ENCODE data around the gene ZCCHC8. TPM values are rescaled to one million over a fixed set of nuclear protein-coding genes. Genes with fewer than 3 reads are reported as not detected.

The ZCCHC8 gene
- total RNA-seq = 20.4 TPM in 2 replicates

DNA sequence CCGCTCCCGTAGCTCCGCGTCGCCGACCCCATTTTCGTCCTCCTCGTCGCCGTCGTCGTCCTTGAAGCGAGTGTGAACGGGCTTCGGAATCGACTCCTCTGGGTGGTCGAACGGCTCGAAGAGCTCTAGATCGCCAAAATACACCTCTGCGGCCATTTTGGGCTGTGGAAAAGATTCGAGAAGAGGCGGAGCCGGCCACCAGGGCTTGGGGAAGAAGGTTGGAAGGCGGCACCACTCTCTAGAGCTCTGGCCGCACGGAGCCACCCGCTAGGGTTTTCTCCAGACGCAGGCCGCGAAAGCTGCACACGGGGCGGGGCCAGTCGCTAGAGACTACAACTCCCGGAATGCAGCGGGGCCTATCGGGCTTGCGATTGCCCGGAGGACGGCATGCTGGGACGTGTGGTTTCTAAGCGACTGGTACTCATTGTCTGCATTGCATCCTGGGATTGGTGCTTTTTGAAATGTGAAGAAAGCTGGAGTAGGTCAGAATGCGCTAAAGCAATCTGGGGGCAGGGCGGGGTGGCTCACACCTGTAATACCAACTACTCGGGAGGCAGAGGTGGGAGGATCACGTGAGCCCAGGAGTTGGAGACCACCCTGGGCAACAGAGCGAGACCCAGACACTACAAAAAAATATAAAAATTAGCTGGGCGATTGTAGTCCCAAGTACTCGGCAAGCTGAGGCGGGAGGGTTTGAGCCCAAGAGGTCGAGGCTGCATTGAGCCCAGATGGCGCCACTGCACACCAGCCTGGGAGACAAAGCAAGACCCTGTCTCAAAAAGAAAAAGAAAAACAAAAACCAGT is at the start of gene ZCCHC8:
Gene ZCCHC8, minus strand, starts transcription at position 248 of the 804 bp plus-strand sequence. Its CDS starts 92 bp downstream, at position 156.

DNA sequence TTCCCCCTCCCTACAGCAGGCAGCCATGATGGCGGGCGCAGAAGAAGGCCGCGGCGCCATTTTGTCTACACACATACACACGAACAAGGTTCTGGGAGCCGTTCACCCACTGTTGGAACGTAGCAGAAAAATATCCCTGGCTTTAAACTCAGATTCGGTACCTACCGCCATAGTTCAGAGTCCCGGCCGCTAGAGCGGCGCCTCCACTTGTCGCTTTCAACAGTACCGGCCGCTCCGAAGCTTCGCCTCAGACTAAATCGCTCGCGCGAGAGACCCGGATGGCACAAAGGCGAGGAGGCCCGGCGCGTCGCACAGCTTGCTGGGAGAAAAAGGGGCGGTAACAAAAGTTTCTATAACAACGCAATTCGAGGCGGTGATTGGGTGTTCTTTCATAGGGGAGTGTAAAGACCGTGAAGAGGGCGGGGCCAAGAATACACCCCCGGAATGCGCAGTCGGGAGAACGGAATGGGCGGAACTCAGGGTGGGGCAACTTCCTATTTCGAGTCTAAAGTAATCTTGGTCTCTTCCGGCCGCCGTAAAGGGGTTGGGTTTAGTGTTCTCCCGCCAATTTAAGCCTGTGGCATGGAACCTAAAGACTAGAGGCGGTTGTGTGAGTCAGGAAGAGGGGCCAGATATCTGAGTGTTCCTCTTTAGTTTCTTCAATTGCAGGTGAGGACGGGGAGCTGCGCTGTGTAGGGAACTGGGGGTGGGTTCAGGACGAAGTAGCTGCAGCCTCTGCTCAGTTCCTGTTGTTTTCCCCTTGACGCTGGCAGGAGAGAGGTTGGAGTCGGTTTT is 26.1 kb upstream of the ZCCHC8 start, which contains the start of the genes KNTC1 and RSRC2:
Gene KNTC1, plus strand, starts transcription at position 567 of the 795 bp plus-strand sequence. CDS start 2,815 bp downstream, outside the sequence.
Gene RSRC2, minus strand, starts transcription at position 254 of the 795 bp plus-strand sequence. Its CDS starts 83 bp downstream, at position 171.

DNA sequence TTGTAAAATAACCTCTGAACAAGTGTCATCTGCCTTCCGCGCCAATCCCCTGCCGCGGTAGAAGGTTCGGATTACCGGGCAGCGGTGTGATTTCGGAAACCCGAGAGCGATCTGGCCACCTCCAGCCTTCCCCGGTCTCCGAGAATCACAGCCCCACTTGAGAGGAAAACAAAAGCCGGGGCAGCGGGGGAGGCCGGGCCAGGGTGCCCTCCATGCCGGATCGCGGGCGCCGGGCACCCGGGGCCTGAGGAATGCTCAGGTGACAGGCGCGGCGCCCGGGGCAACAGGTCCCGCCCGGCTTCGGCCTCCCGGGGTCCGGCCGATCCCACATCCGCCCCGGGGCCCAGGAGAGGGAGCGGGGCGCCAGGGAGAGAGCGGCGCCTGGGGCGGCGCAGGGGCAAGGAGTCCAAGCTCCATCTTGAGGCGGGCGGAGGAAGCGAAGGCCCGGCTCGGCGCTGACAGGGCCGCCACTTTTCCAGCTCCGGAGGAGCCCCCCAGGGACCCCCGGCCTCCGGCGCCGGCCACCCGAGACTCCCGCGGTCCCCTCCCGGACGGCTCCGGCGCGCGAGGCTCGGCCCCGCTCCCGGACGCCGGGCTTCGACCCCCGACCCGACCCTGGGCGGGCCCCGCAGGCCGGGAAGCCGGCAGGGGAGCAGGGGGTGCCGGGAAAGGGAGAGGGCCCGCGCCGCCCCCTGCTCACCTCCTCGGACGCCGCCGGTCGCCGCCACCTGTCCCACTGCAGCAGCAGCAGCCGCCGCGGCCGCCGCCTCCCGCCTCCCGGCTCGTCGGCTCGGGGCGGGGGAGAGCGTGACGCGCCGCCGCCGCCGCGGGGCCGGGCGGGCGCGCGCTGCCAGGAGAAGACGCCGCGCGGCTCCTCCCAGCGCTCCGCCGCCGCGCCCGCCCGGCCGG is 78.7 kb downstream of the ZCCHC8 start, which contains the start of gene CLIP1:
Gene CLIP1, minus strand, starts transcription at position 849 of the 909 bp plus-strand sequence. CDS start 42,217 bp downstream, outside the sequence.

Other genes with a start within 250 kb of the ZCCHC8 start
- gene VPS33A, start 234.4 kb downstream of the ZCCHC8 start, total RNA-seq = 23.5 and 25.6 TPM in 2 replicates
- gene CLIP1, start 78.3 kb downstream of the ZCCHC8 start, total RNA-seq = 70.5 and 107 TPM in 2 replicates
- gene RSRC2, start 26.0 kb upstream of the ZCCHC8 start, total RNA-seq = 55.7 and 70.2 TPM in 2 replicates
- gene KNTC1, start 26.3 kb upstream of the ZCCHC8 start, total RNA-seq = 29.0 and 87.0 TPM in 2 replicates
- not detected in 2 replicates for gene HCAR2, start 202.4 kb upstream of the ZCCHC8 start, total RNA-seq
- gene HCAR3, start 215.9 kb upstream of the ZCCHC8 start, total RNA-seq = not detected in 2 replicates
- 1.00 and 1.5 TPM in 2 replicates for gene HCAR1, start 229.9 kb upstream of the ZCCHC8 start, total RNA-seq

Data from uterine smooth muscle cell (primary cell).